Rectal smooth muscle tissue (tissue), 1 donor: ENCODE data around the gene POMGNT2.

Experiments used
- H3K27ac ChIP-seq: one replicate; pipeline ENCODE4 v1.7.0; 2013; ENCODE audit warnings: low read depth, low read length, inconsistent platforms
- H3K27me3 ChIP-seq: one replicate; pipeline ENCODE4 v1.7.0; 2013; ENCODE audit warnings: low read length; ENCODE audit not compliant: control insufficient read depth, insufficient read depth
- H3K36me3 ChIP-seq: one replicate; pipeline ENCODE4 v1.7.0; 2013; ENCODE audit warnings: low read length; ENCODE audit not compliant: control insufficient read depth, insufficient read depth
- H3K4me1 ChIP-seq: one replicate; pipeline ENCODE4 v1.7.0; 2013; ENCODE audit warnings: low read length; ENCODE audit not compliant: control insufficient read depth, insufficient read depth
- H3K4me3 ChIP-seq: one replicate; pipeline ENCODE4 v1.7.0; 2013; ENCODE audit warnings: low read length
- H3K9ac ChIP-seq: one replicate; pipeline ENCODE4 v1.7.0; 2013; ENCODE audit warnings: low read length

The POMGNT2 gene

GRCh38 chr3:43096761-43097160 is 9.1 kb downstream of the POMGNT2 start:
- no peak overlapping the region for H3K27ac ChIP-seq
- no peaks in the 10 kb centered on the region for H3K27me3 ChIP-seq

DNA sequence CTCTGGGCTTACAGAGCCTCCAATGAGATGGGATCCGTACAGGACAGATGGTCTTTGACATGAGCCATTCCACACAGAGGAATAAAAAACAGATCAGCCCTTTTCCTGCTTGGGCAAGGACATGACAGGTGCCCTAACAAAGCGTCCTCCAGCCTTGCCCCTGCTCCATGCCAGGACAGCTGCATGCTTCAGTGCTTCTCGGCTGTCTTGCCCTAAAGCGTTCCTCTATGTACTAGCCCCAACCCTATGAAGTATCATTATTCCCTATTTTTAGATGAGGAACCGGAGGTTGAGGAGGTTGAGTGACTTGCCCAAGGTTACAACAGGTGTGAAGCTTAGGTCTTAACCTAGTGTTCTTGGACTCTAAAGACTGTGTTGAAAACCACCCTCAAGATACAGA is 10.5 kb downstream of the POMGNT2 start:
- Histone ChIP-seq H3K27me3 (no peaks in the 10 kb centered on the region), H3K27ac (no peak overlapping the region), H3K4me3 (no peak overlapping the region), H3K4me1 (peaks cover 22% of the 10 kb centered on the region), H3K9ac (no peak overlapping the region), H3K36me3 (no peaks in the 10 kb centered on the region)

More at GRCh38 chr3:43096761-43097160, 9.1 kb downstream of the POMGNT2 start:
- Histone ChIP-seq H3K36me3 (no peaks in the 10 kb centered on the region), H3K9ac (no peak overlapping the region), H3K4me1 (peaks cover 15% of the 10 kb centered on the region), H3K4me3 (no peak overlapping the region)

- Histone ChIP-seq H3K9ac (no peak overlapping the region), H3K36me3 (no peaks in the 10 kb centered on the region), H3K27me3 (no peaks in the 10 kb centered on the region), H3K4me3 (no peak overlapping the region), H3K4me1 (peaks cover 22% of the 10 kb centered on the region), H3K27ac (no peak overlapping the region)
Measured at GRCh38 chr3:43094851-43095250, 11.0 kb downstream of the POMGNT2 start.

GRCh38 chr3:43094381-43094780 is 11.5 kb downstream of the POMGNT2 start:
- Histone ChIP-seq H3K36me3 (no peaks in the 10 kb centered on the region), H3K27me3 (no peaks in the 10 kb centered on the region), H3K27ac (no peak overlapping the region), H3K9ac (no peak overlapping the region), H3K4me3 (no peak overlapping the region), H3K4me1 (peaks cover 22% of the 10 kb centered on the region)

DNA sequence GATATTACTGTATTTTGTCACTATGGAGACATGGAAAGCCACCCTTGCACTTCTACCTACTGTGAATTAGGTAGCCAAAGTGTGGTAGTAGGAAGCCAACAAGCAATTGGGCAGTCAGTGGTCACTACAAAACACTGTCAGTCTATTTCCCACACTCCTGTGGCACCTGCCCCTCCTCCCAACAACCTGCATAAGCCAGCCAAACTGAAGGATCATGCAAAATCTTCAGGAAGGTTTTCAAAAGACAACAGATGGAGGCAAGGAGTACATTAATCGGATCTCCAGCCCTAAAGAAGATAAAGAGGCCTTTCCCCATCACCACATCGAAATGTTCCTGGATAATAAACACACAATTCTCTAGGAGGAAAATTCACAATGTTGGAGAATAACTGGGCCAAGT is 11.9 kb downstream of the POMGNT2 start:
- H3K4me1 ChIP-seq, result peaks cover 22% of the 10 kb centered on the region
- no peak overlapping the region for H3K9ac ChIP-seq
- H3K27ac ChIP-seq, result no peak overlapping the region
- H3K4me3 ChIP-seq, result no peak overlapping the region
- H3K27me3 ChIP-seq, result no peaks in the 10 kb centered on the region
- H3K36me3 ChIP-seq, result no peaks in the 10 kb centered on the region

DNA sequence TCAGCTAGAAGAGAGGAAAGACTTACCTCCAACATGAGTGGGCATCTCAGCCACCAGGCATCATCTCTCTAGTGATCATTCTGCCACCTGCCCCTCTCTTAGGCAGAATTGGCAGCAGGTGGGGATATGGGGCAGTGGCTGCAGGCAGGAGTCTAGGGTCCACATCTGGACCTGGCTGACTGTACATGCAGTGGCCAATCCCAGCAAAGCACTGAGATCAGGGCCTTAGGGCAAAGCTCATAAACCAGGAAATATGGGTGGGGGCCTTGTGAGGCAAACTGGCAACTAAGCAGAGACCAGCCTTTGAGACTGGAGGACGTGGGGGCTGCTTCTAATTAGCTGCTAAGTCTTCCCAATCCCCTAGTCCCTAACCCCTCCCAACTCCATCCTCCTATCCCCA is 12.9 kb downstream of the POMGNT2 start:
- Histone ChIP-seq H3K9ac (no peak overlapping the region), H3K36me3 (no peaks in the 10 kb centered on the region), H3K27ac (no peak overlapping the region), H3K4me1 (peaks cover 22% of the 10 kb centered on the region), H3K4me3 (no peak overlapping the region), H3K27me3 (no peaks in the 10 kb centered on the region)

- peaks cover 22% of the 10 kb centered on the region for H3K4me1 ChIP-seq
- no peak overlapping the region for H3K9ac ChIP-seq
- H3K4me3 ChIP-seq, result no peak overlapping the region
- H3K27me3 ChIP-seq, result no peaks in the 10 kb centered on the region
- H3K36me3 ChIP-seq, result no peaks in the 10 kb centered on the region
- H3K27ac ChIP-seq, result no peak overlapping the region
Measured at GRCh38 chr3:43091481-43091880, 14.4 kb downstream of the POMGNT2 start.

- H3K4me3 ChIP-seq, result no peak overlapping the region
- H3K27ac ChIP-seq, result no peak overlapping the region
- no peak overlapping the region for H3K9ac ChIP-seq
- H3K4me1 ChIP-seq, result peaks cover 22% of the 10 kb centered on the region
- no peaks in the 10 kb centered on the region for H3K36me3 ChIP-seq
- no peaks in the 10 kb centered on the region for H3K27me3 ChIP-seq
Measured at GRCh38 chr3:43090238-43090637, 15.6 kb downstream of the POMGNT2 start.

- no peak overlapping the region for H3K9ac ChIP-seq
- H3K27me3 ChIP-seq, result no peaks in the 10 kb centered on the region
- peaks cover 14% of the 10 kb centered on the region for H3K4me1 ChIP-seq
- H3K4me3 ChIP-seq, result no peak overlapping the region
- H3K36me3 ChIP-seq, result no peaks in the 10 kb centered on the region
- no peak overlapping the region for H3K27ac ChIP-seq
Measured at GRCh38 chr3:43089081-43089480, 16.8 kb downstream of the POMGNT2 start.

- H3K4me1 ChIP-seq, result peaks cover 7% of the 10 kb centered on the region
- no peak overlapping the region for H3K4me3 ChIP-seq
Measured at GRCh38 chr3:43087249-43087776, 18.6 kb downstream of the POMGNT2 start.

GRCh38 chr3:43086460-43087165 is 19.3 kb downstream of the POMGNT2 start:
- Histone ChIP-seq H3K4me1 (peaks cover 7% of the 10 kb centered on the region), H3K36me3 (no peaks in the 10 kb centered on the region), H3K27ac (no peak overlapping the region), H3K9ac (no peak overlapping the region), H3K4me3 (no peak overlapping the region), H3K27me3 (no peaks in the 10 kb centered on the region)

More at GRCh38 chr3:43087249-43087776, 18.6 kb downstream of the POMGNT2 start:
- no peaks in the 10 kb centered on the region for H3K36me3 ChIP-seq
- H3K27ac ChIP-seq, result no peak overlapping the region
- no peaks in the 10 kb centered on the region for H3K27me3 ChIP-seq
- H3K9ac ChIP-seq, result no peak overlapping the region

- Histone ChIP-seq H3K4me3 (no peak overlapping the region), H3K9ac (no peak overlapping the region), H3K27ac (no peak overlapping the region), H3K27me3 (no peaks in the 10 kb centered on the region), H3K36me3 (peaks cover 17% of the 10 kb centered on the region), H3K4me1 (no peaks in the 10 kb centered on the region)
Measured at GRCh38 chr3:43082457-43082856, 23.4 kb downstream of the POMGNT2 start.

GRCh38 chr3:43081796-43082195 is 24.1 kb downstream of the POMGNT2 start:
- Histone ChIP-seq H3K27ac (no peak overlapping the region), H3K4me1 (no peaks in the 10 kb centered on the region), H3K27me3 (no peaks in the 10 kb centered on the region), H3K36me3 (peaks cover 17% of the 10 kb centered on the region), H3K9ac (no peak overlapping the region), H3K4me3 (no peak overlapping the region)
